Measurements from ENCODE around the gene NES.

The NES gene

GRCh38 chr1:156676820-156677615, at the start of gene NES:
Gene NES, minus strand, starts transcription at chr1:156677407. Its CDS starts 143 bp downstream, at chr1:156677264.
- DNase-seq (ENCODE audit: low read depth in 2 of 2): no peak

GRCh38 chr1:156726549-156727226, 49.5 kb upstream of the NES start:
- DNase-seq (ENCODE audit: low read depth in 2 of 2): no peak

GRCh38 chr1:156725683-156726280, 48.6 kb upstream of the NES start:
- peak; percentile 72 to 78 for DNase-seq (ENCODE audit: low read depth in 2 of 2)

GRCh38 chr1:156721535-156721934, 44.3 kb upstream of the NES start:
- DNase-seq (ENCODE audit: low read depth in 2 of 2): no peak

- DNase-seq (ENCODE audit: low read depth in 2 of 2): no peak
These were observed 43.9 kb upstream of the NES start for GRCh38 chr1:156721131-156721530.

- DNase-seq (ENCODE audit: low read depth in 2 of 2): no peak
These were observed 40.1 kb upstream of the NES start for GRCh38 chr1:156717351-156717750.

- DNase-seq (ENCODE audit: low read depth in 2 of 2): no peak
These were observed 37.6 kb upstream of the NES start for GRCh38 chr1:156714830-156715229.

- no peak for DNase-seq (ENCODE audit: low read depth in 2 of 2)
These were observed 35.4 kb upstream of the NES start for GRCh38 chr1:156712626-156713025.

GRCh38 chr1:156711011-156711817, 34.0 kb upstream of the NES start:
- no peak for DNase-seq (ENCODE audit: low read depth in 2 of 2)

- DNase-seq (ENCODE audit: low read depth in 2 of 2): no peak
These were observed 32.7 kb upstream of the NES start for GRCh38 chr1:156709757-156710489.

- no peak for DNase-seq (ENCODE audit: low read depth in 2 of 2)
These were observed 31.8 kb upstream of the NES start for GRCh38 chr1:156709031-156709430.

GRCh38 chr1:156708218-156708661, 31.0 kb upstream of the NES start:
- no peak for DNase-seq (ENCODE audit: low read depth in 2 of 2)

- no peak for DNase-seq (ENCODE audit: low read depth in 2 of 2)
These were observed 30.4 kb upstream of the NES start for GRCh38 chr1:156707417-156708217.

GRCh38 chr1:156706657-156707416, 29.6 kb upstream of the NES start:
- DNase-seq (ENCODE audit: low read depth in 2 of 2): no peak

GRCh38 chr1:156705918-156706656, 28.9 kb upstream of the NES start:
- DNase-seq (ENCODE audit: low read depth in 2 of 2): peak; percentile 55 to 70

GRCh38 chr1:156705321-156705917, 28.2 kb upstream of the NES start, which contains the start of gene CRABP2:
Gene CRABP2, minus strand, starts transcription at chr1:156705583. Its CDS starts 137 bp downstream, at chr1:156705446.
- no peak for DNase-seq (ENCODE audit: low read depth in 2 of 2)

GRCh38 chr1:156704930-156705320, 27.7 kb upstream of the NES start:
- DNase-seq (ENCODE audit: low read depth in 2 of 2): no peak

- no peak for DNase-seq (ENCODE audit: low read depth in 2 of 2)
These were observed 27.0 kb upstream of the NES start for GRCh38 chr1:156704166-156704711.
